HG02798 (cell line): ENCODE data around the gene KCNQ5.

Source experiments
- ATAC-seq: cut with Tn5 transposase; IDR thresholded peaks from one replicate; pipeline ENCODE4 v1.9.1; 2021; ENCODE audit warnings: mild to moderate bottlenecking; ENCODE audit not compliant: unreplicated experiment, poor library complexity

KCNQ5 gene

DNA sequence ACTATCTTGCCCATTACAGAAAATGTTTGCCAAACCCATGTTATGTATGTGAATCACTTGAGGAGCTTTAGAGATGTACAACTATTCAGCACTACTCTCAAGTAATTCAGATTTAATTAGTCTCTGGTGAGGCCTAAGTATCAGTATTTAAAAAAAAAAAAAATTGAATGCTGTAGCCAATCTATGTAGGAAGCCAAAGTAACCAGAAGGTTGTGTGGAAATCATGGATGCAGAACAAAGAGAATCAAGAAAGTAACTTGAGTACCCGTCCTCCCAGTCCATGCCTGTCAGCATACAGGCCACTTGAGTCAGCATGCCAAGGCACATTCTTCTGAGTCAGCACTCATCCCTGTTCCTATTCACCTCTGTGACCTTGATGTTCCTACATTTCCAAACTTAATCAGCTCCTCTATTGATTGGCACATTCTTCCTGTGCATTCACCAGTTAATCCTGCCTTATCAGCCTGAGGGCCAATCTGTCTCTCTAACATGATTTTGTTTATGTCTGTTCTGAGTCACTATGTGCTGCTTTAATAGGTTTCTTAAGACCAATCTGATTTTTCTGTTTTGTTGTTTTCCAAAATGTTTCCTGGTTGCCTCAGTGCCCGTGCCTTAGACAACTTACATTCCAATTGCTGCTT is 165.6 kb downstream of the KCNQ5 start:
- no peak for ATAC-seq

GRCh38 chr6:72788188-72788587 is 166.3 kb downstream of the KCNQ5 start:
- ATAC-seq = no peak

GRCh38 chr6:72789145-72789544 is 167.3 kb downstream of the KCNQ5 start:
- ATAC-seq = peak; percentile 53

DNA sequence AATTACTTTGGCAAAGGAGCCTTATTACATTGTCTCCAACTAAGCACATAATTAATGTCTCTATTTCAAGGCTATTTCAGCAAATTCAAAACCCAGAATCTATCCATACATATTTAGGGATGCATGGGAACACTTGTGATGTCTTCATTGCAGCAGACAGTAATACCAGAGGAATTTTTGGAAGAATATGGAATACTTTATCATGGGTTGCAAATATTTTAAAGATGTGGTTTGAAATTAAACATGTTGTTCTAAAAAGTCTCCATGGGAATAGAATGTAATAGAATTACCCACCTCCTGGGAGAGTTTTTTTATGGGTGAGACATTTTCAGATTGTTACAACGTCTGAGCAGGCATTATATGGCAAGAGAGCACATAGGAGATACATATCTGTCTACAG is 170.8 kb downstream of the KCNQ5 start:
- ATAC-seq = no peak

DNA sequence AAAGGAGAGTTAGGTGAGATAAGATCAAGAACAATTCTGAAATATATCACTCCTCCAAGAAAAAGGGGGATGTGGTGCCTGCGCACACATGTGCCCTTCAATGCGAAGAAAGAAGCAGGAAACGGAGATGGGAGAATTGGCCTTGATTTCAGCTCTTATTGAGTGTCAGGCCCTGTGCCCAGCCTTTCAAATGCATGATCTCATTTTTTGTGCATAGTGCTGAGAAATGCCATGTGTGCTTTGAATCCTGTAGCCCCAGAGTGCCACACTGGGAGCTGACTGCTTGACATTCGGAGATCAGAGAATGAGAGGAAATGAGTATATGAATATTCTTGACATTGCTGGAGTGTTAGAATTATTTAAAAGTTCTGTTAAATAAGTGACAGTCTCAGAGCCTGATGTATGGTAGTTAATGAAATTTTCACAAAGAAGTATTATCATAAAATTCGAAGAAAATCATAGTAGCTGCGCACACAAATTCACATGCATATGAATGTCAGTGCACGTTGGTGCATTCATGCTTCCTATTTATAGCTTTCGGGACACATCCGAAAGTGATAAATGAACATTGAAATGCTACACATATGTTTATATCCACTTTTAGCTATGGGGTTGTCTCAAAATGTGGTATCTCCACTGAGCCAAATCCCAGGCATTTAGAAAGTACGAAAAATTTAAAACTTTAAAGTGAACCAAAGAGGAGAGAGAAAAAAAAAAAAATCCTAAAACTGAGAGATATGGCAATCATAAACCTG is 172.0 kb downstream of the KCNQ5 start:
- no peak for ATAC-seq

DNA sequence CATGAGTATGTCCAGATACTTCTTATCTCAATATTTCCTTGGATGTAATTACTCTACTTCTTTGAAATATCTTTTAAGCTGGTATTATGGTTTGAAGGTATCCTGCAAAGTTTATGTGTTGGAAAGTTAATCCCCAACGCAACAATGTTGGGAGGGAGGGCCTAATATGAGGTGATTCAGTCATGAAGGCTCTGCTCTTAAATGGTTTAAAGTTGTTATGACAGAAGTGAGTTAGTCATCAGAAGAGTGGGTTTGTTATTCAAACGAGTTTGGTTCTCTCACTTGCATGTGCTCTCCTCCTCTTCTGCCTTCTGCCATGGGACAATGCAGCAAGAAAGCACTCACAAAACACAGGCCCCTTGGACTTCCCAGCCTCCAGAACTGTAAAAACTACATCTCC is 176.3 kb downstream of the KCNQ5 start:
- ATAC-seq = no peak

DNA sequence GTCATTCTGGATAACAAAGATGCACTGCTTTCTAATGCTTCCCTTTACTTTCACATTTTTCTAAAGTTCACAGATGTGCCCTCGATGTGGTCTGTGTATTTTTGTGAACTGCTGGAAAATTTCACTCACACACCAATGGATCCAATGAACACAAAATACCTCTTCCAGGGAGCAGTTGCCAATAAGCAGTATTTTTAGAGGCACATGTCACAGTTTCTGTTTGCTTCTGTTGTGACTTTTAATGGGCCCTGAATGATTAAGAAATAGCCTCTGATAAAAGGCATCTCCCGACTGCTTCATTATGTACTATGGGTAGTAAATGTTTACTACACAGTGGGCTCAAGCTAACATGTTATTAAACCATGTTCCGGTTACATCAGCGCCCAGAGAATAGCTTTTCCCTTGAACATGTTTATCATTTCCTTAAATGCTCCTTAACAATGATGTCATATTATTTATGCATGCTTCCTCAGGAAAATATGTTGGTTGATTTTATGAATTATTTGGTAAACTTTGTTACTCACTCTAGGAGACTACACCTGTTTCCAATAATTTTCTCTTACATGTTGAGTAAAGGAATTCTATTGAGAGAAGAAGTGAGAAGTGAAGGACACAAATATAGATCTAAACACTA is 188.0 kb downstream of the KCNQ5 start:
- no peak for ATAC-seq

GRCh38 chr6:72810571-72811280 is 188.9 kb downstream of the KCNQ5 start:
- ATAC-seq = no peak

DNA sequence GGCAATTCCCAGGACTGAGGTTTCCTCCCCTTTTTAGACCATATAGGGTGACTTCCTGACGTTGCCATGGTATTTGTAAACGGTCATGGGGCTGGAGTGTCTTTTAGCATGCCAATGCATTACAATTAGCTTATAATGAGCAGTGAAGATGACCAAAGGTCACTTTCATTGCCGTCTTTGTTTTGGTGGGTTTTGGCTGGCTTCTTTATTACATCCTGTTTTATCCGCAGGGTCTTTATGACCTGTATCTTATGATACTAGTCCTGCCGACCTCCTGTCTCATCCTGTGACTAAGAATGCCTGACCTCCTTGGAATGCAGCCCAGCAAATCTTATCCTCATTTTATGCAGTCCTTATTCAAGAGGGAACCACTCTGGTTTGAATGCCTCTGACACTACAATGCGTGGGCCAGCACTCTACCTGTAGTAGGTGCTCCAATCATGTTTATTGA is 190.1 kb downstream of the KCNQ5 start:
- ATAC-seq = no peak

GRCh38 chr6:72813807-72814596 is 192.1 kb downstream of the KCNQ5 start:
- ATAC-seq = no peak

DNA sequence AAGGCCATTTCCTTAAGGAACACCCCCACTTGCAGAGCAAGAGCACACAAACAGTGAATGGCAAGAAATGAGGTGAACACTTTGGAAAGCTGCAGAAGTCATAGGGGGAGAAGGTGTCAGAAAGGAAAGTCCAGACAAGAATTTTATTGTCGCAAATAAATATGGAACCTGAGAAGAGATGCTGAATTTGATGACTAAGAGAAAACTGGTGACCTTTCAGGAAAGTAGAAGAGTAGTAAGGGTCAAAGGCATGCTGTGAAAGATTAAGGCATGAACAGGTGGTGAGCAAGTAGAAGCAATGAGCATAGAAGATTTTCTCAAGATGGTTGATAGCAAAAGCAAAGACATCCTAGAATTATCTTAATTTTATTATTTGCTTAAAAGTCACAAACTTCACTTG is 194.2 kb downstream of the KCNQ5 start:
- no peak for ATAC-seq

DNA sequence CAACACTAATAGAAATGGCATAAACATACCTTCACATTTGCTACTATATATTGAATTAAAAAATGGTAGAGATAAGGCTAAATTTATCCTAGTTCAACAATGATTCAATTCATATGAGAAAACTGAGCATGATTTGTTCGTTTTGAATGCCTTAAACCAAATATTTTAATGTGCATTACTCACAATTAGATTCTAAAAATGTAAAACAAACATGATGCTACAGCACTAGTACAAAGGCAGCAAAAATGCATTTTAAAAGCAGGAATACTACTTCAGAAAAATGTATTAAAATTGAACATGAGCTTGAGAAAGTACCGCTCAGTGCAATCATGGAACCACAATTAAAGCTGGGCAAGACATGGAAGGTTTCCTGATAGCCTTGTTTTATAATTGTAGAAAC is 195.3 kb downstream of the KCNQ5 start:
- ATAC-seq = no peak

DNA sequence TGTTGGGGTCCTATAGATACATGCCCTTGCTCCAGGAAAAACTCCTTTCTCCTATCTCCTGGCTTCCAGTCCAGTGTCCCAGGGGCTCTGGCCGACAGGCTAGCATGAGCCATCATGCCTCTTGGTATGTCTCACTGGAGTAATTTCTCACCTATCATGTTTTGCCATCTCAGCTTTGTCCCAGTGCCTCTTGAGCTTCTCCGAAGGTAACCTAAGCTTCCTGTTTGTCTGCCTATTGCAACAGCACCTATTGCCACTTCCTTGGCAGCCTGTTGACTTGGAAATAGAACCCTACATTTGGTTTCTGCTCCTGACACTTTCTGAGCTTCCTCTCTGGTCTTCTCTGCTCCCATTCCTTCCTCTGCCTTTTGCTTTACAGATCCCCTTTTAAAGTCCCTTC is 197.7 kb downstream of the KCNQ5 start:
- no peak for ATAC-seq

GRCh38 chr6:72820153-72820552 is 198.3 kb downstream of the KCNQ5 start:
- no peak for ATAC-seq

- ATAC-seq = no peak
These were observed 199.0 kb downstream of the KCNQ5 start for GRCh38 chr6:72820906-72821305.

DNA sequence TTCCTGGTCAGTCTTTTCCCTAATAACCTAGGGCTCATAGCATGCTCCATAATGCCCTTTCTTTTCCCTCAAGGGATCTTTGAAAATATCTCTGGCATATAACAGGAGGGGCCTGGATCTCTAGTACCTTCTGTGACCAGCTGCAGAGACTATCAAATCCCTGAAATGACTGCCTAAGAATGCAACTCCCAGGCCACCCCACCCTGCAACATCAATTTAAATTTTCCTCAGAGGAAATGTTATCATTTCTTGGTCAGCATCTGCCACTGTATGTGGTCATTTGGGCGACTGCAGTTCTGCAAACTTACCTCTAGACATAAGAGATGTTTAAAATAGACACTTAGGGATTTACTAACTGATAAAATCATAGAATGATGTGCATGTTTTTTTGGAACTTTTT is 200.2 kb downstream of the KCNQ5 start:
- ATAC-seq = no peak

DNA sequence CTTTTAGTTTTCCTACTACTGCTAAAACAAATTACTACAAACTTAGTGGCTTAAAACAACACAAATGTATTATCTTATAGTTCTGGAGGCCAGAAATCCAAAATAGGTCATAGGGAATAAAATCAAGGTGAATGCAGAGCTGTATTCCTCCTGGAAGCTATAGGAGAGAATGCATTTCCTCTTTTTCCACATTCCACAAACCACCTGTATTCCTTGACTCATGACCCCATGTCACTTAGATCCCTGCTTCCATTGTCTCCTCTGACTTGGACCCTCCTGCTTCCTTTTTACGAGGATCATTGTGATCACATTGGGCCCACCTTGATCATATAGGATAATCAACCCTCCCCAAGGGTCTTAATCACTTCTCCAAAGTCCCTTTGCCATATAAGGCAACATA is 200.8 kb downstream of the KCNQ5 start:
- ATAC-seq = no peak

DNA sequence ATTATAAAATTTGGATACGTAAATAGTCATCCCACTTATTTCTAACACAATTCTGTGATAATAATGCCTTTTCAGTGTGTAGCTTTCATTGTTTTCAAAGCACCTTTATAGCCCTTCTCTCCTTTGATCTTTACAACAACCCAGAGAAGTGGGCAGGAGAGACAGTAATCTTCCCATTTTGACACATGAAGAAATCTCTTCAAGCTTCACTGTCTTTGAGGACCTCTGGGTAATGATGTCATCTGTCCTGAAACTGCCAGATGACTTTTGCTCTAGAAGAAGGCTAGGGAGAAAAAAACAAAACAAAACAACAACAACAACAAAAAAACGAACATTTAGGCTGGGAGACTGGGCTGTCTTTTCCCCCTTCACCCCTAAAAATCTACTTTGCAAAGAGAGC is 203.0 kb downstream of the KCNQ5 start:
- ATAC-seq = peak; percentile 78

DNA sequence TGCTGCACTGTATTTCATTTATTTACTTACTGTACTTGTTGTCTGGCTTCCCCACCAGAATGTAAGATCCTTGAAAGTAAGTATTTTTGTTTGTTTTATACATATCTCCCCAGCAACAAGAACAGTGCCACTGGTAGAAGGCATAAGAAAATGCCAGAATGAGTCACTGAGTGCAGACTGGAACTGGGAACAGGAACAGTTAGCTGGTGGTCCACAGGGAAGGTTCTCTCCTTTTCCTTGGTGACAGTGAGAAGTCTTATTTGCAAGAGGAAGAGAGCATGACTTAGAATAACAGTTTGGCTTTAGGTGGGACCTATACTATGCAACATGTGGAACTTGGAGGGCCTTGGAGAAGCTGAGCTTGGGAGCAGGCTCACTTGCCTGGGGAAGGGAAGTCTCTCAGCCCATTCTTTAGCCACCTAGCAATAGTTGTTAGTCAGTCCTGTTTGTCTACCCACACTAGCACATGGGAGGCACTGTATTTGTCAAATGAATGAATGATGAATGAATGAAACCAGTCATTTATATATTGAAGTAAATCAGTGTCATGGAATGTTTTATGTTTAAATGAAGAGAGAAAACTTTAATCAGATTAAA is 203.5 kb downstream of the KCNQ5 start:
- peak; percentile 31 for ATAC-seq

DNA sequence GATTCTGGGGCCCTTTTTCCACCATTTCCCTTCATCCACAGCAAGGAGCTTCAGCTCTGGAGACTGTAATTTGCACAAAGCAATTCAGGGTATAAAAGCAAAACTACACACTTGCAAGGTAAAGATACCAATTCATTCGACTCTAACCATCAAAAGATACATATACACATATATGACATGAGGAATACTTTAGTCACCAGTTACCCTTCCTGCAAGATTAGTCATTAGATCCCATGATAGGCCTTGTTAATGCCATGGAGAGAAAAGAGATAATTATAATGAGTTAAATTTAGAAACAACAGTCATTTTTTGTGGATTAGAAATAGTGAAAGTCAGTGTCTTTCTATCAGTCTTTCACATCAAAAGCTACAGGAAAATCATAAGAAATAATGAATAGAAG is 204.2 kb downstream of the KCNQ5 start:
- no peak for ATAC-seq
